HS-27A (cell line): ENCODE data around the gene RCOR1.

ENCODE experiments used
- DNase-seq: peaks from one replicate; pipeline ENCODE4 v3.0.0-alpha.2; 2012; ENCODE audit warnings: low read depth, missing footprints

Gene RCOR1

DNA sequence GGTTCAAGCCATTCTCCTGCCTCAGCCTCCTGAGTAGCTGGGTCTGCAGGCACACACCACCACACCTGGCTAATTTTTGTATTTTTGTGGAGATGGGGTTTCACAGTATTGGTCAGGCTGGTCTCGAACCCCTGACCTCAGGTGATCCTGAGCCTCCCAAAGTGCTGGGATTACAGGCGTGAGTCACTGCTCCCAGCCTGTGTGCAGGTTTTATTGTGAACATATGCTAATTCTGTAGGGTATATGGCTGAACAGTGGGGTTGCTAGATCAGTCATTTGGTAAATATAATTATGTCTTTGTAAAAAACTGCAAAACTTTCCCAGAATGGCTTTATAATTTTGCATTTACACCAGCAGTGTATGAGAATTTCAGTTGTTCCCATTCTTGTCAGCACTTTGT is 85.9 kb downstream of the RCOR1 start:
- DNase-seq, result no peak

DNA sequence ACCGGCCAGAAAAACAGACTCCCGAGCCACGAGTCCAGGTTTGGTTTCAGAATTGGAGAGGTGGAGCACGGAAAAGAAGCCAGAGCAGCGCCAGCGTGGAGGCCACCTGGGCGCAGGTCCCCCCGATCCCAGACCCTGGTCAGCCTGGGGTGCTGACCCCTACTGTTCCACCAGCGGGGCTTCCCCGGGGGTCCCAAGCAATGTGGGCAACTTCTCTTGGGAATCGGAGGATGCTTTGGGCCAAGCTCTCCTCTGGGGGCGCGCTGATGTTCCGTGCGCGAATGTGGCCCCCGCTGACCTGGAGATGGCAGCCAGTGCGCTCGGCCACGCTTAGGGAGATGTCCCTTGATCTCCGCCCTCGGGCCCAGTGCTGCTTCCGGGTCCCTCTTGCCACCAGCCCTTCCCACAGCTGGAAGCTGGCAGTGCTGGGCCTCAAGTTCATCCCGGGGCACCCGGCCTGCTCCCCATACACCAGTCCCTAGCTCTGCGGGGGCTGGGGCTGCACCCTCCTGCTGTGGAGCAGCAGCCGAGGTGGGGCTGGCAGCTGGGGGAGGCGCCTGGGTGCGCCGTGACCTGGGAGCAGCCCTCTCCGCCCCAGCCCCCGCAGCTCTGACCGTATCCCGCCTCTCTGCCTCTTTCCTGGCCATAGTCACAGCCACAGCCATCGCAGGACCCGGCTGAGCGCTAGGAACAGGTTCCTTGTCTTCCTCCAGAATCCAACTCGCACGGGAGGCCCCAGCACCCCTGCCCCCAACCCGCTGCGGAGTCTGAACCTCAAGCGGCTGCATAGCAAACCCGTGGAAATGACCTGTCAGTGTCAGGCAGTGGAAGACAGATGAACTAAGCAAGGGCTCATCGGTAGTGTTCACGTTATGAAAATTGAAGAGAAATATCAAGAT is 91.2 kb downstream of the RCOR1 start:
- DNase-seq, result no peak

DNA sequence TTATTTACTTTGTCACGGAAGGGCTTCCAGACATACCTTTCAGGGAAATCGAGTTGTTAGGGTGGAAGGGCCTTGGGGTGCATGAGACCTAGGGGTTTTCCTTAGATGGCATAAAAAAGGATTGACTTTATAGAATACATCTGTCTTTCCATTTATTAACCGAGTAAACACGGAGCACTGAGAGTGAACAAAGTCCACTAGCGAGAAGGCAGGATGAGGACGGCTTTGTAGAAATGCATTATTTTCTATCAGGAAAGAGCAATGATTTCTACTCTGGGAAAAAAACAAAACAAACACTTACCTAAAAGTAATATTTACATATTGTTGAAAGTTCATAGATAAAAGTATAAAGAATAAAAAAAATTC is 91.8 kb downstream of the RCOR1 start:
- no peak for DNase-seq

DNA sequence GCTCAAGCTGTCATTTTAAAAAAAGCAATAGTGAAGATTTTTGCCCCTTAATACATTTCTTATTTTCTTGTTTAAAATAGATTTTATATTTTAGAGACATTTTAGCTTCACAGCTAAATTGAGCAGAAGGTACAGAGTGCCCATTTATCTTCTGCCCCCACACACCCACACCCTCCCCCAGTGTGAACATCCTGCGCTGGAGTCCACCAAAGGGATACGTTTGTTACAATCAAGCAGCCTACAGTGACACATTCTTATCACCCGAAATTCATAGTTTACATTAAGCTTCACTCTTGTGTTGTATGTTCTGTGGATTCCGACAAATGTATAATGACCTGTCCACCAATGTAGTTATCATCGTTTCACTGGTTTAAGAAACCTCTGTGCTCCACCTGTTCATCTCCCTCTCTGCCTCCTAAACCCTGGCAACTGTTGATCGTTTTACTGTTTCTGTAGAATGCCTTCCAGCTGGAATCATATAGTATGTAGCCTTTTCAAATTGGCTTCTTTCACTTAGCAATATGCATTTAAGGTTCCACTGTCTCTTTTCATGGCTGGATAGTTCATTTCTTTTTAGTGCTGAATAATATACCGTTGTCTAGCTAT is 93.8 kb downstream of the RCOR1 start:
- DNase-seq, result no peak

DNA sequence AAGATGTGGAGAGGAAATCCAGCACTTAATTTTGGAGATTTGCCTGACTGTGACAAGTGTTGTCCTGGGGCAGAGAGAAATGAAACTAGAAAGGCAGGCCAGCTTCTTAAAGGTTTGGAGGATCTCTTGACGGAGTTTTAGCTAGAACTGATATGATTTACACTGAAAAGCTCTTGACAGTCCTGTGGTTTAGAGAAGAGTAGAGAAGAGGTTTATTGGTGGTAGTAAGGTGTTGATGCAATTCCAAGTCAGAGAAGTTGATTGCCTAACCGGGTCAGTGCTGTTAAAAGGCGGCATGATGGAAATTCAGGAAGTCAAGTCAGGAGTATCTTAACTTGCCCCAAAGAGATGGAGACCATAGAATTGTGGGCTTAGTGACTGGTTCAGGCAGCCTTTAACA is 95.8 kb downstream of the RCOR1 start:
- no peak for DNase-seq

DNA sequence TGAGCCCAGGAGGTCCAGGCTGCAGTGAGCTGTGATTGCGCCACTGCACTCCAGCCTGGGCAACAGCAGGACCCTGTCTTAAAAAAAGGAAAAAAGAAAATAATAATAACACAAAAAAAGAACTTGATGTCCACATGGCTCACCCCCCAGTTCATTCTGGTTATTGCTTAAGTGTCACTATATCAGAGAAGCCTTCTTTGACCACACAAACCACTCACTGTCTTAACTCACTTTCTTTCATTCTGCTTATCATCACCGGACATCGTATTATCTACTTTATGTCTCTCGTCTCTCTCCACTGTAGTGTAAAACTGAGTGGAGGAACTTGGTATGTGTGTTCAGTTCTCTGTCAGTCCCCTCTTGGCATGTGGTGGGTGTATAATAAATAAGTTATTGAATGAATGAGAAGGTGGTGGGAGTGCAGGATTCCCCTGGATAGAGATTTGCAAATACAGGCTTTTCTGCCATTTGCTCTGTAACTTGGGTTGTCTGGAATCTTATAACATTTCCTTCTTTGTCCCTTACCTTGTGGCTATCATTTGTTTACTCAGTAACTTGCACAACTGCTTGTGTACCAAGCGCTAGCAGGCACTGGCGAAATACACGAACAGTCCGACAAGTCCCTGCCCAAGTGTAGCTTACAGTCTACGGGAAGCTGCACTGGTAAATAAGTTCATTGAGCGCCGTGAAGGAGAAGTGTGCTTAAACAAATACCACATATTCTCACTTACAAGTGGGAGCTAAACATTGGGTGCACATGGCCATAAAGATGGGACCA is 98.2 kb downstream of the RCOR1 start:
- DNase-seq, result no peak

DNA sequence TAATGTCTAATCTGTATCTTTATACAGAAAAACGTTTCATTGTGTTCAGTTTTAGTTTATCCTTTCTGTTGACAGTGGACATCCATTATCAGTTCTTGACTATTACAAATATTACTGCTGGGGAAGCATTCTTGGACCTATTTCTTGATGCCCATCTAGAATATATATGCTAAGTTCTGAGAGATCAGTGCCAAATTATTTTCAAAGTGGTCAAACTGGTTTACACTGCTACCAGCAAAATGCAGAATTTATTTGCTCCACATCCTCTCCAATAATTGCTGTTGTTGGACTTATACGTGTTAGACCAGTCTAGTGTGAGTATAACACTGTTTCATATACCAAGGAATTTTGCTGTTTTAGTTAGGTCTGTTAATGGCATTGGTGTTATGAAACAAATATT is 99.3 kb downstream of the RCOR1 start:
- no peak for DNase-seq

DNA sequence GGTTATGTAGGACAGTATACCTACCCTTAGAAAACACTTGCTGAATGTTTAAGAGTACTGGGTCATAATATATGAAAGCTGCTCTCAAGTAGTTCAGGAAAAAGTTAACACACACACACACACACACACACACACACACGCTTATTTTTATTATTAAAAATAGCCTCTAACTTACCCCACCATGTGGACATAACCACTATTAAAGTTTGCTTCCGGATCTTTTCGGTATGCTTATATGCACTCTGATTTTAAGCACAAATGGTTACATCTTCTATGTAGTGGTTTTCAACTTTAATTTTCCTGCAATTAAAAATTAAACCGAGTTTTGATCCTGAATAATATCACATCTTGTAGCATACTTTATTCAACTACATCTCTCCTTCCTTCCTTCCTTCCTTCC is 99.9 kb downstream of the RCOR1 start:
- DNase-seq, result no peak

DNA sequence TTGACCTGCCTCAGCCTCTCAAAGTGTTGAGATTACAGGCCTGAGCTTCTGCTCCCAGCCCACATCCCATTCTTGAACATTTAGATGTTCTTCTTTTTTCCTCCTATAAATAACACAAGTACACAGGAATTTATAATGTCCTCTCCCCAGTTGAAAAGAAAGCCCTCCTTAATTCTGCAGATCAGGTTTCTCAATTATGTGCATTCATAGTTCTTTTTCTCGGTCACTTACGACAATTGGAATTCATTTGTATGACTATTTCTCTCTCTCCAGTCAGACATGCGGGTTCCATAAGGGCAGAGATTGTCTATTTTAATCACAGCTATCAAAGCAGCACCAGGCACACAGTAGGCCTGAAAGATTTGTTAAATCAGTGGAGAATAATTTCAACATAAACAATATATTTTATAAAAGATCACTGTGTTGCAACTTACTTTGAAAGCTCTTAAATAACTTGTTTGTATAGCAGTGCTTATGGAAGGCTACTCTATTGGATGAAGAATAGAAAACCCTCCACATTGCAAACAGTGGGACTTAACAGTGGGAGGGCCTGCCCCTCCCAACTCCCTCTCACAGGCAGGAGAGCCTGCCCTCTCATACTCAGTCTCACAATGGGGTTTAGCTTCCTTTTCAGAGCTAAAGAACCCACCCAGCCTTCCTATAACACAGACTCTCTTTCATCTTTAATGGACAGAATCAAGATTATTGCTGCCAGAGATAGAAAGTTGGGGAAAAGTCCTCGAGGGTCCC is 100.7 kb downstream of the RCOR1 start:
- no peak for DNase-seq

DNA sequence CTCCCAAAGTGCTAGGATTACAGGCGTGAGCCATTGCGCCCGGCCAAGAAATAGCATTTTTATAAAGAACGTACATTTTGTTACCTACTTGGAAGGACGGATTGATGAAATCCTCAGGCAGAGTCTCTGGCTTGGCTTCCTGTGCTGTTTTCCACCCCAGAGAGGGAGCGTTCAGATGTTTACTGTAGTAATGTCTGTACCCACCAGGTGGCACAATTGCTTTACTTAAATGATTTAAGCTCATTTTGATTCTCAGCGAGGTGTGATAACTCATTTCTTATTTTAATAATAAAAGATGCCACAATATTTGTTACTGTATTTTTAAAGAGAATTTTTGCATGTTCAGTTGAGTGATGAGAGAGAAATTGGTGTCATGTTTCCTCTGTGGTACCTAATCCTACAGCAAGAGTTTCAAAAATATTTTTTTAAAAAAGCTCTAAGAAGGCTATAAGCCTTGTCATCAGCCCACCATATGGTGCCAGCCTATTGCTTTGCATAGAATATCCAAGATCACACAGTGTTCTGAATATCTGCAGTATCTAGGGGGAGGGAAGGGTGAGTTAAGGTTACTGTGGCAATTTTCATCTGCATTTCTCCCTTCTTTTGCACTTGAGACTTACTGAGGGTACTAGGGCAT is 102.2 kb downstream of the RCOR1 start:
- DNase-seq, result peak; percentile 35

DNA sequence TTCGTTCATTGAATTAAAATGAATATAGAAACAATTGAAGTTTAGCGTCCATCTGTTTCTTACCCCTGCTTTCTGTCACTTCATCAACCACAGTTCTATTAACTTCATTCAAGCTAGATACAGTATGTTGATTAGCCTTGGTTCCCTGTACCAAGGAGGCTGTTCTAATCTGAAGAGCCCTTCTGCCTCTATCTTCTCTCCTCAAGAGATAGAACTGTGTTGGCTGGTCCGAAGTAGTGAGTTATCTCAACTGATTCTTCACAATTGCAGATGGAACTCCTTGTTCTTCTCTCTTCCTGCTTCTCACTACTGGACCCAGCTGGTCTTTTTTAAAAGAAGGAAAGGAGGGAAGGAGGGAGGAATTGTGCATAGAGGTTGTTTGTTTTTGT is 102.7 kb downstream of the RCOR1 start:
- DNase-seq, result no peak

DNA sequence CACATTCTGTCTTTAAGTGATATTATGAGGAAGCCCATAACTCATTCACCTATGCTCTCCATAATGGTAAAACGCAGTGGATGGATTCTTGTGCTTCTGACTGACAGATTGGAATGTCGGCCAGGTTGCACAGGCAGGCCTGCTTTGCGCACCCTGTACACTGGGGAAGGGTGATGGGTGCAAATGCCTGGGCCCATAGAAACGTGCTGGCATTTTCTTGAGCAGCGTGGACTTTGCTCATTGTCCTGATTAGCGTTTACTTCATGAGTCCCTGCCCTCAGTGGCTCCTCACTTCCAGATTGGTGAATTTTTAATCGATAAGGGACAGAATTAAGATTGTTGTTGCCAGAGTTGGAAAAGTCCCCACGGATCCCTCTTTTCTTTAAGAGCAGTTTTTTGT is 103.9 kb downstream of the RCOR1 start:
- no peak for DNase-seq

DNA sequence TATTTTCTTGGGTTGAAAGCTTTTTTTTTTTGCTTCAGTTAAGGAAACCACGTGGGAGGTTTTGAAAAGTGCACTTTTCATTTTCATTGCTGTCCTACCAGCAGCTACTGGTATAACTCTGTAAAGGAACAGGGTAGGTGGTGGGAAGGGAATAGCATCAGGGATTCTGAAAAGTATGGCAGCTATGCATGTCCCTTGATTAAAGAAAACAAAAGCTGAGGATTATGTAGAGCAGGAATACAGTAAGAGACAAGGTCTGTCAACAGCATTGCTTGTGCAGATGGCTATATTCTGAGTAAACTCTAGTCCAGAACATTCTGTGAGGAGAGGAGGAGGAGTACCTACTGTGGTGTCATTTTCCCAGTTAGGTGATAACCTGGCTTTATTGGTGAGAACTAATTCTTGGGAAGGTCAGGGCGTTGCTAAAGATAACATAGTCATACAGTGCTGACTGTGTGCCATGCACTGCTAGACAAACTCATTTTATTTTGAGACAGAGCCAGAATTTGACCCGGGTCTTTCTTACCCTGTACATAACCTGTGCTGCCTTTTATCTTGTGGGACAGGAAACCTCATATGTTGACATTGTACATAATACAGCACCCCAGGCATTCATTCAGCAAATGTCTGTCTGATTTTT is 104.5 kb downstream of the RCOR1 start:
- no peak for DNase-seq

DNA sequence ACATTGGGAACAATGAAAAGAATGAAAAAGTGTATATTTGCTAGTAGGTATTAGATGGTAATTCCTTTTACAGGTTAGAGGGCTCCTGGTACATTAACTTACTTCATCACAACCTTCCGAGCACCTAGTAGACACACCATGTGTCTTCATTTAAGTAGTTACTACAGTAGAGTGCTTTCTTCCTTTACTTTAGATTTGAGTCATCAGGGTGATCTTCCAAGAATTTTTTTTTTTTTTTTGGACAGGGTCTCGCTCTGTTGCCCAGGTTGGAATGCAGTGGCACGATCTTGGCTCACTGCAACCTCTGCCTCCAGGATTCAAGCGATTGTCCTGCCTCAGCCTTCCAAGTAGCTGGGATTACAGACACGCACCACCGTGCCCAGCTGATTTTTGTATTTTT is 105.1 kb downstream of the RCOR1 start:
- no peak for DNase-seq

DNA sequence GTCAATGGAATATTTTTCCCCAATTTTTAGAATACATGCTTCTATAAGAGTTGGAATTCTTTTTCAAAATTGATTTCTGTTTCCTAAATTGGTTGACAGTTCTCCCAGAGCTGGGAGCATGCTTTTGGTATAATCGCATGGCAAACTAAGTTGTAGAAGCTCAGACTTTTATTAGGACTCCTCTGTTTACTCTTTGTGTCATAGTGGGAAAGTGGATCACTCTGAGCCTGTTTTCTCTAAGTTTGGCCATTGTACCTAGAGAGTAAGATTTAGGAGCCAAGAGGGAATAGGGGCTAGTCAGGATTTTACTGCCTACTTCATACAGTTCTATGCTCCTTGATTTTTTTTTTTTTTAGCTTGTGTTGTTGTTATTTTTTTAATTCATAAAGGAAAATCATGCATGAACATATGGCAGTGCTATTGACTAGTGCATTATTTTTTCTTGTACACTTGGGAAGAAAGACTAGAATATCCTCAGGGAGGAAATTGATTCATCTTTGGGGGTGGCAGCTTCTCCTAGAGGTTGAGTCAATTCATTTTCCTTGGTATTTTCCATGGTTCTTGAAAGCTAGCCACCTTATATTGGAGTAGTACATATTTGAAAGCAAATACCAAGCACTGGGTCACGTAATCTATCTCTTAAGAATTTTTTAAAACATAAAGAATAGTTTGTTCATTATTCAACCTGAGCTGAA is 107.1 kb downstream of the RCOR1 start:
- DNase-seq, result no peak

DNA sequence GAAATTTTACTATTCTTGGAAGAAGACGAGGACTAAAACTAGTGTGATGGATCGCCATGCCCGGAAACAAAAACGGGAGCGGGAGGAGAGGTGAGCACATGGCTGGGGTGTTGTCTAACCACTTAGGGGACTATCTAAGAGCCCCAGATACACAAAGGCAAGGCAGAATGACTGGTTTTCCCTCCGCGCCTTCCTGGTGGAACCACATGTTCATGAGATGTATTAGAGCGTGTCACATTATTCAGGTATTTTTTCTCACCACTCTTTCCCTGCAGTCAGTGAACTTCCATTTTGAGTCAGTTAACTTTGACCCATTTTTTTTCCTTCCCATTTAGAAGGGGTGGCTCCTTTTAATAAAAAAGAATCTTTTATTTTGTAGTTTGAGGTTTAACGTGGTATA is 116.0 kb downstream of the RCOR1 start:
- DNase-seq, result no peak

DNA sequence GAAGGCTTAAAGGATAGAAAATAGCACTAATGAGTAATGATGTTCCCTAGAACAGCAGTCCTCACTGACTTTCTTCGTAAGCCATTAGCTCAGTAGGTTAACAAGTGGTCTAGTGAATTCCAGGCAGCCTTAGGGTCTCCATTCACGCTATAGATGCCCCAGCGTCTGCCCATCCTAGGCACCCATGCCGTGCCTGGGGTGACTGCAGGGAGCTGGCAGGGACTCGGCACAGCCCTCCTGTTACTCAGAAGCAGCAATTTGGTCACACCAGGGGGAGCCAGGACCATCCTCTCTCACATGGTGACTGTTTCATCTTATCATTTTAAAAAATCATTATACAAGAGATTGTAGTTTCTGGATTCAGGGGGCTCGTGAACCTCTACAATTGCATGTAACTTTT is 118.8 kb downstream of the RCOR1 start:
- no peak for DNase-seq

DNA sequence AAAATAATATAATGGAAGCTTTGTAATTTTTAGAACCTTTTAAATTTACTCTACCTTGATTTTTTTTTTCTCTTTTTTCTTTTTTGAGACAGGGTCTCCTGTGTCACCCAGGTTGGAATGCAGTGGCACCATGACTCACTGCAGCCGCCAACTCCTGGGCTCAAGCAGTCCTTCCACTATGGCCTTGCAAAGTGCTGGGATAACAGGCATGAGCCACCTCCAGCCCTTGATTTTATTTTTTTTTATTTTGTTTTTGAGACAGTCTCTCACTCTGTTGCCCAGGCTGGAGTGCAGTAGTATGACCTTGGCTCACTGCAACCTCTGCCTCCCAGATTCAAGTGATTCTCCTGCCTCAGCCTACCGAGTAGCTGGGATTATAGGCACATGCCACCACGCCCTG is 119.5 kb downstream of the RCOR1 start:
- no peak for DNase-seq

DNA sequence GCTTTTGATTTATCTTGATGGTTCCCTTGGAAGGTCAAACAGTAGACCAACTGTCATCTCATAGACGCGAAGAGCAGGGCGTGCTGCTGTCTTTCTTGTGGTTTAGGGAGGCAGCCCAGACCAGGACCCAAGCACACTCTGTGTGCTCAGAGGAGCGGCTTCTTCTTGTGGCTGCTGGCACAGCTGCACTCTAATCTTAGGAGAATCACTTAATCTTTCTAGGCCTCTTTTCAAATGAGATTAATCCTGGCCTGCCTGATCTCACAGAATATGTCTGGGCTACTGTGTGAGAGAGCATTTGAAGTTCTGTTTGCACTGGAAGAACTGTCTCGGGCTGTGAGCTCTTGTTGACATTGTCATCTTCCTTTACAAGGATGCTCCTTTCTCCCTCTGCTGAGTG is 124.8 kb downstream of the RCOR1 start:
- DNase-seq, result no peak

DNA sequence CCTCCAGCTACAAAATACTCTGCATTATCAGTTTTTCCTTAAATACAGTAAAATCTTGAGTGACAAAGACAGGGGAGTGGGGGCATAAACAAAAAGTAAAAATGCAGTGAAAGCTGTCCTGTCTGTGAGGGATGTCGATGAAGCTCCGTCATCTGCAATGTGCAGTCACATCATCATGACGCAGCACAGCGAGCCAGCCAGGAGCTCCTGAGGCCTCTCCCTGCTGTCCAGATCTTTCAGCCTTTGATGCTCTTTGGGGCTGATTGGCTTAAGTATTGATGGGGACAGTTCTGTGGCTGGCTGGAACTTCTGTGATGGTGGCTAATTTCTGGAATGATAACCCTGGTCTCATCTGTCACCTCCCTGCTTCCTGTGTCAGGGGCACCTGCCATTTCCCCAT is 130.2 kb downstream of the RCOR1 start:
- DNase-seq, result no peak

DNA sequence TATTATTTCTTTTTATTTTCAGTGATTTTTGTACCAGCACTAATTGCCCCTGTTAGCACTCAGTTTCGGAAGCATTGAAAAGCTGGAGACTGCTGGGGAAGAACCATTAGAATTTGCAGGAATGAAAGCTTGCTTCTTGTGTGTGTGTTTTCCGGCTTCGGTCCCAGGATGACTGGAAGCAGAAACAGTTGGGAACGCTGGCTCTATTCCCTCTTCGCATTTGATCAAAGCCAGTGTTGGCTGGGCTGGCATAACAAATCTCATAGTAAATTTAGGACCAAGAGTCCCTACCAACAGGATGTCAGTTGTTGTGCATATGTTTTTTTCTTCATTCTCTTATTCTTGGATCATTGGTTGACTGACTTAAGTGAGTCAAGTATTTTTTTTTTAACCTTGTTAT is 131.2 kb downstream of the RCOR1 start:
- no peak for DNase-seq
